GM15510 (cell line): ENCODE measurements around the gene JPH2.

Source experiments
- POLR2A ChIP-seq: IDR thresholded peaks from 3 replicates; pipeline ENCODE4 v1.6.1; 2011; ENCODE audit warnings: borderline replicate concordance; ENCODE audit not compliant: insufficient read length; ENCODE audit errors: extremely low read depth

JPH2 gene

DNA sequence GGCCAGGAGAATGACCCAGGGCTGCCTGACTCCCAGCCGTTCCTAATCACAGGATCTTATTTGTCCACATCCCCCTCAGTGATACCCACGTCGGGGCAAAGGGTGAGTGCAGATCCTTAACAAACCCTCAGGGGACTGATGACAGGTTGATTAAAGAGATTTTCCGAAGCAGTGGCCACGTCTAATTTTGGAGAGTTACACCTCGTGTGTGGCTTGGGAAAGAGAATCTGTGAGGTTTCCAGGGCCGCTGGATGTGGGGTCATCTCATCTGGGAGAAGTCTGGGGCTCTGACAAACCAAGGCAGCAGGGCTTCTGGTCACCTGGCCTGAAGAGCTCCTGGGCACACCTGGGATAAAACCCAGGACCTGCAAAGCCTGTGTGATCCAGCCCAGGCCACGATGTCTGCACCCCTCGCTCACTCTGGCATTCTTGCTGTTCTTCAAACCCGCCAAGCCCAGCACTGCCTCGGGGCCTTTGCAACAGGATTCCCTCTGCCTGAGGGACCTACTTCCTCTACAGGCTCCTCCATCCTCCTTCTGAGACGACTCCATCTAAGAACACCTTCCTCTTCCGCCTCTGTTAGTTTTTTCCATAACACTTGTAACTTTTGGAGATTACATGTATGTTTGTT, 4.7 kb downstream of the JPH2 start:
- TF ChIP-seq POLR2A, result no peak

DNA sequence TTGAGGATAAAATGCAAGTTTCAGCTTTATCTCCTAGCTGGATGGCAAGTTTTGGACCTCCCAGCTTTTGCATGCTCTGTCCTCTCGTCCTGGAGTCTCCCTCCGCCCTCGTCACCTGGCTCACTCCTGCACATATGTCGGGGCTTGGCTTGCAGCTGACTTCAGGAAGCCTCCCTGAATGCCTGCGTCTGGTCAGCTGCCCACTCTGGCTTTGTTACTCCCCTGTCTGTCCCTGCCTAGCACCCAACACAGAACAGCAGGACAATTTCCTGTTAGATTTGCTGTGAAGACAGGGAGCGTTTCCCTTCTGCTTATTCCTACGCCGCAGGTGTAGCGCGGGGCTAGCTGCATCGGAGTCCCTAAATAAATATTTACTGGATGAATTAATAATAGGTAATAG, 5.4 kb downstream of the JPH2 start:
- TF ChIP-seq POLR2A, result no peak

DNA sequence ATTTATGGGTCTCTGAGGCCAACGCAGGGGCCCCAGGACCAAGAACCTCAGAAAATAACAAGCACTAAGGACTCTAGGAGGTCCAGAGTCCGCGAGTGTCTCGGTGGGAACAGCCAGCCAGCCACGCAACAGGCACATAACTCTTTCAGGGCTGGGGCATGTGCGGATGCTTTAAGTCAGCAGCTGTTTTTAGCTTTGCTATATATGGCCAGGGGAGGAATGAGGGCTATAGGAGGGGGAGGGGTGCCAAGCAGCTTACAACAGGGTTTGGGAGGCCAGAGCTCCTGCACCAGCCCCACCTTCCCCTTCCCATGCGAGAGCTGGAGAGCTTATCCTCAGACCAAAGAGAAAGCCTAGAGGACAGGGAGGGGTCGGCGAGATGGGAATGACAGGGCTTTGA, 6.2 kb downstream of the JPH2 start:
- no peak for TF ChIP-seq POLR2A

DNA sequence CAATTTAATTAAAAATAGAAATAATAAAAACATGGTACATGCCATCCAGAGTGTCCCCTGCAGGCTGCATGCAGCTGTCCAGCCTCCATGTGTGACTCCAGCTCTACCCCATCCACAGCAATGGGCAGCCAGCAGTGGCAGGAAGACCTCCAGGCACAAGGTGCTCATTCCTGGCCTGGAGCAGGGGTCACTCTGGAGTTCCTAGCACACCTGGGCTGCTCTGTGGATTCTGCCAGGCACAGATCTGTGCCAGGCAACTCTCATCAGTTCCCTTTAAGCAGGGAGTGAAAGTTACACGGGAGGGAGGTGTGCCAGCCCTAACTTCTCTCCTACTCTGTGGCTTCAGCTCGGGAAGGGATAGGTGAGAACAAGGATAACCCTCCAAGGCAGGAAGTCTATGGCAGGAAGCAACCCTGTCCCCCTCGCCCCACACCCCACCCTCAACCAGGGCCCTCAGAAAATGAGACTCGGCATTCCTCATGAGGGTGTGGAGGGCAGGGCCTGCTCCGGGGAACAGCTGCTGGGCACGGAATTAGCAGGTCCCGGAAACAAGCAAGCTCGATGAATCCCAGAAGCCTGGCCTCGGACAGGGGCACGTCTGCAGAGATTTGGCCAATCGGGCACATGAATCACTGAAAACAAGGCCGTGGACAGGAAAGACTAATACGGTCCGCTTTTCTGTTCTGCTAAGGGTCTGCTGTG, 10.0 kb downstream of the JPH2 start:
- no peak for TF ChIP-seq POLR2A

DNA sequence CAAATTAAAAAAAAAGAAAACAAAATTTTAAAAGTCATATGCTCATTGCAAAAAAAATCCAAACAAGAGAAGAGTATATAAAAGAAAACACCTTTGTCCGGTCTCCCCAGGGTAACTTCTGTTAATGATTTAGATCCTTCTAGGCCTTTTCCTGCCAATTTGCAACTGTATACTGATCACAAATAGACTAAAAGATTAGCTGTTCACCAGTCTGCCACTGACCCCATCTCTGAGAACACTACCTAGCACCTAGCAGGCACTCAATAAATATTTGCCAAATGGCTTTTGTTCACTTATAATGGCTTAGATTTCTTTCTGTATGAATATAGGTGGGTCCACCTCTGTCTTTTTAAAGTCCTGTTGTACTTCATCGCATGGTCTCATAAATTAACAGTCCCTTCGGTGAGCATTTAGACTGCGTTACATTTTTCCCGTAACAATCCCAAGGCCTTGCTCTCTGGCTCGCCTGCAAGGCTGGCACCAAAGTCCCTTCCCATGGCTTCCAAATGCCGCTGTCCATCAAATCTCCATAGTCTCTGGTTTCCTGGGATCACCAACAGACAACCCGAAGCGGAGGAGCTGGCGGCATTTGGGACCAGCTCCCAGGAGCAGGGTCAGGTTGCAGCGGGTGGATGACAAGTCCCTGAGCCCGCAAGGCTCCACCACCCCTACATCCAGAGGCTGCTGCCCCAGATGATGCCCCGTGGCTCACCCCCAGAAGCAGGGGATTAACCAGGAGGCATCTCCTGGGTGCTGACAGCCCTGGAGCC, 11.8 kb downstream of the JPH2 start:
- no peak for TF ChIP-seq POLR2A

DNA sequence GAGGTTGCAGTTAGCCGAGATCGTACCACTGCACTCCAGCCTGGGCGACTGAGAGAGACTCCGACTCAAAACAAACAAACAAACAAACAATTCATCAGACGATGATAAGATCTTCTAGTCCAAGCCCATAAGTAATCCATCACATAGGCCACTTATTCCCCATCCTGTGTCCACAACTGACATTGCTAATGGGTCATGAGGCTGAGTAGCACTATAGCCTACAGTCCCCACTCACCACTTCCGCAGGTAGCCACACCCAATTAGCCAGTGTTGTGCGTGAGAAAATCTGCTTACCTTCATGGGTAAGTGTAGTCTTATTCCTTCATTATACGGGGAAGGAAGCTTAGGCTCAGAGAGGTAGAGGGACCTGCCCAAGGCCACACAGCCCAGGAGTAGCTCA, 13.1 kb downstream of the JPH2 start:
- TF ChIP-seq POLR2A, result no peak

DNA sequence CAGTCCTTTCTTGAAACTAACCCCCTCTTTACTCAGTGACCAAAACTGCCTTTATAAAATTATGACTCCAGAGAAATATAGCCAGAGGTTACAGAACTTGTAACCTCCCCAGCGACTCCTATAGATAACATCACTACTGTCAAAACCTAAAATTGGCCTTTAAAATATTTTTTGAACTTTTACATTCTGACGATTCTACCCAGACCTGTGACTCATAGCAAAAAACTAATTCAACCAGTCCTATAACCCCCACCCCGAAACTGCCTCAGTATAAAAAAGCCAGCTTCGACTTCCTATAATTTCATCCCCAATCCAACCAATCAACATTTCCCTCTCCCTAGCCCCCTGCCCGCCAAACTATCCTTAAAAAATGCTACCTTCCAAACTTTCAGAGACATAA, 13.9 kb downstream of the JPH2 start:
- no peak for TF ChIP-seq POLR2A

DNA sequence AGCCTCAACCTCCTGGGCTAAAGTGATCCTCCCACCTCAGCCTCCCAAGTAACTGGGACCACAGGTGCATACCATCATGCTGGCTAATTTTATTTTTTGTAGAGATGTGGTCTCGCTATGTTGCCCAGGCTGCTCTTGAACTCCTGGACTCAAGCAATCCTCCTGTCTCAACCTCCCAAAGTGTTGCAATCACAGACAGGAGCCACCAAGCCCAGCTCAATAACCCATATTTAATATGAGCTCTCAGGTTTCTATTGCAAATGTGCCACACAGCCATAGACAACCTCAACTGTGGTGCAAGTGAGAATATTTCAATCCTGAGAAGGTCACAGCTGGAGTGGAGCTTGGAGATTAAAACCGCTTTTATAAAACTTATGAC, 14.4 kb downstream of the JPH2 start:
- TF ChIP-seq POLR2A, result no peak

DNA sequence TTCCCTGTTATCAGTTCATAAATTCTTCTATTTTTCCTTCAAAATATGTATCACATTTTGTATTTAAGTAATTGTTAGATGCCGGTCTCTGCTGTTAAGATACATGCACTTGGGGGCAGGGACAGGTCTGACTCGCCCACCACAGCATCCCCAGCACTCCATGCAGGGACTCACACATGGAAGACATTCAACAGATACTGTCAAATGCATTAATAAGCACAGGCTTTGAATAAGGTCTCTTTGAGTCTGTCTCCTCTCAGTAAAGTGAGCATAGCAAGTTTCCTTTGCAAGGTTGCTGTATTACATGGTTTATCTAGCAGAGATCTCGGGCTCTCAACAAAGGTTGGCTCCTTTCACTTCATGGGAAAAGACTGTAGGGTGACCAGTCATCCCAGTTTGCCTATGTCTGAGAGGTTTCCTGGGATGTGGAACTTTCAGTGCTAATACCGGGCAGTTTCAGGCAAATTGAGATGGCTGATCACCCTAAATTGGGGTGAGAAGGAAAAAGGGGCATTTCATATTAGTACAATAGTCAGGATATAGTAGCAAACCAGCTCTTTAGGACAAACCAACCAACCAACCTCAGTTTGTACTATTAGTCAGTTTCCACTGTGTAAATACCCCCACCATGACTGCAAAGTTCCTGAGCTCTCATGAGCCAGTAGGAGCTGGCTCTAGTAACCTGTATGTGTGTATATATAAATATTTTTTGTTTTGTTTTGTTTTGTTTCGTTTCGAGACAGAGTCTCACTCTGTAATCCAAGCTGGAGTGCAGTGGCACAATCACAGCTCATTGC, 15.0 kb downstream of the JPH2 start:
- no peak for TF ChIP-seq POLR2A

DNA sequence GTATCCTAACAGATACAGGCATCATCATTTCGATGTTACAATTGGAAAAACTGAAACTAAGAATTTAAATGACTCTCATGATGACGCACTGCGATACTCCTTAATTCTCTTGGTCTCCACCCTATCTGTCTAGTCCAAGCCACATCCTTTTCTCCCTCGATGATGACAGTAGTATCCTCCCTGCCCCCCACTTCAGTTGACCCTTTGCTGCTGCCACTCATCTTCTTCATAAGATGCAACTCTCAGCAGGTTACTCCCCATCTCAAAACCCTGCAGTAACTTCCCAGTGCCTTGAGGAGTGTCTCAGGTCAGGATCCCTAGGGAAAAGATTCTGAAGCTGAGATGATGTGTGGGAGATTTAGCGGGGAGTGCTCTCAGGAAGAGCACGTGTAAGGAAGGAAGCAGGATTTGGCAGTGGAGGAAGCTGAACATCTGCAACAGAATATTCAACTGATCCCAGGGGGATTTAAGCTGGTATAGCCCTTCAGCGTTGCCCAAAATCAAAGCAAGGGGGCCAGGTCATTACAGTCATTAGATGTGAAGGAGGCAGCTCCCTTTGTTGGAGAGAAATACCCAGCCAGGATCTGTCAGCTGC, 16.1 kb downstream of the JPH2 start:
- no peak for TF ChIP-seq POLR2A

DNA sequence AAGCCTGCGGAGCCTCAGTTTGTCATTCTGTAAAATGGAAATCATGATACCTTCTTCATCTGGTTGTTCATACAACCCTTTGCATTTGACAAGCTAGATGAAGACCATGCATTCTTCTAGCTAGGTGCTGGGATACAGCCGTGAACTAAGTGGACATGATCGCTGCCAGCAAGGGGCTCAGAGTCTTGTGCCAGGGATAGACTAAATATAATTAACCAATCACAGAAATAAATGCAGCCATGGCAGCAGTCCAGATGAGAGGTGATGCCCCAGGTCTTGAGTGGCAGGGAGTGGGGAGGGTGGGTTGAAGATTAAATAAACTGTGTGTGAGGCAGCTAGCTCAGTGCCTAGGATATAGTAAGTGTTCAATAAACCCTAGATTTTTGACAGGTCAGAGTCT, 19.3 kb downstream of the JPH2 start:
- no peak for TF ChIP-seq POLR2A

DNA sequence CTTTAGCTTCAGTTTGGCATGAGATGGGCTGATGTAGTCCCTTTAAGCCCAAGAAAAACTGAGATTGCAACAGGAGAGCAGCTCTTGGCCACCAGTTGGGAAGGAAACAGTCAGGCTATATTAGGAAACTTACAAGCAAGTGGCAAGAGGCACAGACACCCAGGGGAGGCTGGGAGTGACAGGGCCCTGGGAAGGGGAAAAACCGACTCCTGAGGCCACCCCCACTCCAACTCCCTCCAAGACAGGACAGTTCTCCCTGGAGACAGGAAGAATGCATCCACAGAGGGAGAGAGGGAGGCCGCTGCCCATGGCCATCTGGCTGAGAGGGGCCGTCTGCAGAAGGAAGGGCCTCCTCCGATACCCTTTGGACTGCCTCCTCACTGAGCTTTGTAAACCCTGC, 20.5 kb downstream of the JPH2 start:
- no peak for TF ChIP-seq POLR2A

DNA sequence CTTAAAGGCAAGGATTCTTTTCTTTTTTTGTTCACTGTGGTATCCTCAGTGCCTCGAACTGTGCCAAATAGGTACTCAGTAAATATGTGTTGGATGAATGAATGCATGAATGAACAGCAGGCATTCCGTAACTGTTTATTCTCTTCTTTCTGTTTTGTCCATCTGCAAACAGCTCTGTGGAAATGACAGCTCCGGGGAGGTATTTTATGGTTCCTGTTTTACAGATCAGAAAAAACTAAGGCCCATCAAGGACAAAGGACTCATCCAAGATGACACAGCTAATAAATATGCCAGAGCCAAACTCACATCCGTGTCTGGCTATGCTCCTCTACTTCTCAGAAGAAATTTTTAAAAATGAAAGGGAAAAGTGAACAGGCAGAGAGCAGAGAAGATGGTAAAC, 21.0 kb downstream of the JPH2 start:
- TF ChIP-seq POLR2A, result no peak

DNA sequence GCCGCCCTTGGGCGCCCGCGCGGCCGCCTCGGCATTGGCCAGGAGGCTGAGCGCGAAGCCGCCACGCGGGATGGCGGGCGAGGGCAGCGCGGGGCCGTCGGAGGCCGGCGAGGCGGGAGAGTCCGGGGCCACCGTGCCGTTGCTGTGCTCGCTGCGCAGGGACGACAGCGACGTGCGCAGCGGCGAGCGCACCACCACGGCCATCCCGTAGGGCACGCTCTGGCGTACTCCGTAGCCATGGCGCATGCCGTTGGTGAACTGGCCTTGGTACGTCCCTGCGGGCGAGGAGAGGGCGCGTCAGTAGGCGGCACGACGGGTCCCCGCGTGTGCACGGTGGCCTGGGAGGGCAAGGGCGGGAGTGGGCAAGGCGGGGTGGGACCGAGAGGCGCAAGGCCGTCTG, 26.9 kb downstream of the JPH2 start:
- no peak for TF ChIP-seq POLR2A

DNA sequence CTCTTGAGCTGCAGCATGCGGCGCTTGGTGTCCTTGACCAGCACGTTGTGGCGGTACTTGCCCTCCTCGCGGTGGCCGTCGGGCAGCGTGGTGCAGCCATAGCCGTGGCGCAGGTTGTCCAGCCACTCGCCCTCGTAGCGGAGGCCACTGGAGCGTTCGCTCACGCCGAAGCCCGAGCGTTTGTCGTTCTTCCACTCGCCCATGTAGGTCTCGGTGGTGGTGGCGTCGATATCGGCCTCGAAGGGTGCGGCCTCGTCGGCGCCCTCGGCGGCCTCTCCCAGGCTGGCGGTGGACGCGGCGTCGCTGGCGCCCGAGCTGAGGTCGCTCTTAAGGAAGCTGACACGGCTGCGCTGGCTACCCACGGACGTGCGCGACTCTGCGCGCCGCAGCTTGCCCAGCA, 27.3 kb downstream of the JPH2 start:
- no peak for TF ChIP-seq POLR2A
